Measurements from ENCODE around the gene RNF144A.
"Not testable (repeated sequence)": the region's sequence is repeated elsewhere in the genome, so short reads cannot be mapped to it uniquely, and the experiment has no call there.

RNF144A gene

DNA sequence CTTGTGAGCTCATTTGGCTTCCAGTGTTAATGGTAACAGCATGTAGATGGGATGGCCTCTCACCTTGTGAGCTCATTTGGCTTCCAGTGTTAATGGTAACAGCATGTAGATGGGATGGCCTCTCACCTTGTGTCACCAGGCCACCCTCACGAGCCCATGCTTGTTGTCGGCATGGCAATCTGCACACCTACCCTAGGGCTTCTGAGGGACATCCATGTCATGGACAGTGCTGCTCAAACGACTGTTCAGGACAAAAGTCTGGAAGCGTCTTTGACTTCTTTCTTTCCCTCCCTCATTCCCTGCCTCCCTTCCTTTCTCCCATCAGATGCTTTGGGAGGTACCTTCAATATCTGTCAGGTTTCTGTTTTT lies 18.4 kb downstream of the RNF144A start:
- not testable (repeated sequence) for H2BK12ac ChIP-seq (ENCODE audit: low read length)

DNA sequence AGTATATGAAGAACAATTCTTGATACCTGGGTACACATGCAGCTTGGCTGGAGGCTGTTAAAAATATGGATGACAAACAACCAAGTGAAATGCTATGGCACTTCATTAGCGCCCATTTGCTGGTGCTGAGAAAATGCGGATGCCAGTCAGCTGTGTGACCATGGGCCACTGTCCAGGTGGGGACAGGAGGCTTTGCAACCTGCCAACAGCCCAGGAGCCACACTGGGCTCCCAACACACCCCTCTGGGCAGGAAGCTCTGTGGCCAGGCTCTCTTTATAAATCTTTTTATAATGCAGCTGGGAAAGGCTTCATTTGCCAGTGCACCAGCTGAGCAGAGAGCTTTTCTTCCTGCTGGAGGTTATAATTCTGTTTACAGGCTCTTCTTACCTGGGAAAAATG lies 19.9 kb downstream of the RNF144A start:
- no peak for DNase-seq
- Histone ChIP-seq H3K79me2 (ENCODE audit: control insufficient read depth, insufficient read depth, low read length, poor library complexity) (no peaks in the 10 kb centered on the region), H2AK5ac (ENCODE audit: low read length) (no peak overlapping the region), H3K14ac (ENCODE audit: low read length) (no peak overlapping the region), H3K4me1 (ENCODE audit: control insufficient read depth in 1 of 2, insufficient read depth in 2 of 2, low read length in 2 of 2) (no peaks in the 10 kb centered on the region), H2BK12ac (ENCODE audit: low read length) (no peak overlapping the region), H4K12ac (ENCODE audit: low read depth, low read length) (no peak overlapping the region), H3K9ac (ENCODE audit: low read length) (no peak overlapping the region), H2BK5ac (ENCODE audit: low read depth, low read length, poor library complexity) (no peak overlapping the region), H2AFZ (ENCODE audit: insufficient read depth, low read length, poor library complexity) (no peak overlapping the region), H3K36me3 (ENCODE audit: control insufficient read depth in 1 of 2, insufficient read depth in 2 of 2, low read length in 2 of 2) (peaks cover 3 to 5% of the 10 kb centered on the region in 2 experiments), H3K18ac (ENCODE audit: low read length) (no peak overlapping the region), H3K27me3 (ENCODE audit: insufficient read depth, low read length) (no peaks in the 10 kb centered on the region), H4K91ac (ENCODE audit: low read depth, low read length) (no peak overlapping the region), H2BK120ac (ENCODE audit: insufficient read depth, low read length, poor library complexity) (no peak overlapping the region), H3K4ac (ENCODE audit: low read depth, low read length) (no peak overlapping the region), H3K4me3 (ENCODE audit: low read depth, low read length) (no peak overlapping the region), H3K4me2 (ENCODE audit: low read length) (no peak overlapping the region), H3K23ac (ENCODE audit: low read length) (no peak overlapping the region), H3K79me1 (ENCODE audit: low read length) (no peaks in the 10 kb centered on the region), H4K8ac (ENCODE audit: low read depth, low read length) (no peak overlapping the region), H3K9me3 (ENCODE audit: insufficient read depth, low read depth, low read length) (no peaks in the 10 kb centered on the region), H3K27ac (ENCODE audit: low read depth, low read length) (no peak overlapping the region)
- WGBS (ENCODE audit: extremely low coverage, insufficient coverage, insufficient read length), result no CpG with 5 or more reads among the region's 2 CpGs

More for the DNA sequence above, 18.4 kb downstream of the RNF144A start:
- H3K14ac ChIP-seq (ENCODE audit: low read length); H3K27me3 ChIP-seq (ENCODE audit: insufficient read depth, low read length); H3K79me1 ChIP-seq (ENCODE audit: low read length); H3K4ac ChIP-seq (ENCODE audit: low read depth, low read length); H2BK5ac ChIP-seq (ENCODE audit: low read depth, low read length, poor library complexity); H3K18ac ChIP-seq (ENCODE audit: low read length); H4K12ac ChIP-seq (ENCODE audit: low read depth, low read length); H3K23ac ChIP-seq (ENCODE audit: low read length); H3K4me1 ChIP-seq (ENCODE audit: control insufficient read depth in 1 of 2, insufficient read depth in 2 of 2, low read length in 2 of 2); H3K36me3 ChIP-seq (ENCODE audit: control insufficient read depth in 1 of 2, insufficient read depth in 2 of 2, low read length in 2 of 2); H3K9ac ChIP-seq (ENCODE audit: low read length); H3K79me2 ChIP-seq (ENCODE audit: control insufficient read depth, insufficient read depth, low read length, poor library complexity); H3K4me2 ChIP-seq (ENCODE audit: low read length); DNase-seq; H4K8ac ChIP-seq (ENCODE audit: low read depth, low read length); H2BK120ac ChIP-seq (ENCODE audit: insufficient read depth, low read length, poor library complexity); H3K4me3 ChIP-seq (ENCODE audit: low read depth, low read length); H3K9me3 ChIP-seq (ENCODE audit: insufficient read depth, low read depth, low read length); H2AK5ac ChIP-seq (ENCODE audit: low read length); H4K91ac ChIP-seq (ENCODE audit: low read depth, low read length); H2AFZ ChIP-seq (ENCODE audit: insufficient read depth, low read length, poor library complexity); H3K27ac ChIP-seq (ENCODE audit: low read depth, low read length): not testable (repeated sequence)
- no CpG with 5 or more reads among the region's 4 CpGs for WGBS (ENCODE audit: extremely low coverage, insufficient coverage, insufficient read length)

DNA sequence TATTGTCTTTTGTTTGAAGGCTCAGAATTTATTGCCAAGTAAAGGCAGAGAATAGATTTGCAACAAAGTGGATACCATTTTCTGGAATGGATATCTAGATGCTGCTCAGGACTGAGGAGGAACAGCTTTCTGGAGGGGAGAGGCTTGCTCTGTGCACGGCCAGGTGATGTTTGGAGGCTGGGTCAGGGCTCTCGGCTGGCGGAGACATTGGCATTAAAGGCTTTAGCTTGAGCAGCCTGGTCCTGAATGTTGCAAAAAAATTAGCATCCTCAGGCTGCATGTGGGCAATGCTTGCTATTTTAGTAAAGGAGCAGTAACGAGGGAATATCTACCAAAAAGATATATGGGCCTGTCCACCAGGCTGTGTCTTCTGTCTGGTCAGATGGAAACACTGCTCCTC lies 20.4 kb downstream of the RNF144A start:
- H3K23ac ChIP-seq (ENCODE audit: low read length), result no peak overlapping the region
- no peaks in the 10 kb centered on the region for H3K79me1 ChIP-seq (ENCODE audit: low read length)

DNA sequence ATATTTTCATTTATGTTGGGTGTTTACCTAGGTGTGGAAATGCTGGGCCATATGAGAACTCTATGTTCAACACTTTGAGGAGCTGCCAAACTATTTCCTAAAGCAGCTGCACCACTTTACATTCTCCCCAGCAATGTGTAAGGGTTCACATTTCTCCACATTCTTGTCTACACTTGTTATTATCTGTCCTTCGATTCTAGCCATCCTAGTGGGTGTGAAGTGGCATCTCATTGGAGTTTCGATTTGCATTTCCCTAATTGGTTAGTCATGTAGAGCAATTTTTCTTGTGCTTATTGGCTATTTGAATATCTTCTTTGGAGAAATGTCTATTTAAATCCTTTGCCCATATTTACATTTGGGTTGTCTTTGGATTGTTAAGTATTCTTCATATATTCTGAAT lies 21.9 kb downstream of the RNF144A start:
- WGBS (ENCODE audit: extremely low coverage, insufficient coverage, insufficient read length), result no CpG with 5 or more reads among the region's 2 CpGs
- H4K8ac ChIP-seq (ENCODE audit: low read depth, low read length), result no peak overlapping the region
- no peak for DNase-seq
- no peak overlapping the region for H2BK120ac ChIP-seq (ENCODE audit: insufficient read depth, low read length, poor library complexity)
- no peak overlapping the region for H3K23ac ChIP-seq (ENCODE audit: low read length)
- no peak overlapping the region for H3K4me3 ChIP-seq (ENCODE audit: low read depth, low read length)
- H3K79me1 ChIP-seq (ENCODE audit: low read length), result no peaks in the 10 kb centered on the region
- H3K9ac ChIP-seq (ENCODE audit: low read length), result no peak overlapping the region
- no peak overlapping the region for H3K4me2 ChIP-seq (ENCODE audit: low read length)
- H2AK5ac ChIP-seq (ENCODE audit: low read length), result no peak overlapping the region
- H4K12ac ChIP-seq (ENCODE audit: low read depth, low read length), result no peak overlapping the region
- H3K14ac ChIP-seq (ENCODE audit: low read length), result no peak overlapping the region
- H2BK5ac ChIP-seq (ENCODE audit: low read depth, low read length, poor library complexity), result no peak overlapping the region
- H4K91ac ChIP-seq (ENCODE audit: low read depth, low read length), result no peak overlapping the region
- peaks cover 3 to 9% of the 10 kb centered on the region in 2 experiments for H3K36me3 ChIP-seq (ENCODE audit: control insufficient read depth in 1 of 2, insufficient read depth in 2 of 2, low read length in 2 of 2)
- H2AFZ ChIP-seq (ENCODE audit: insufficient read depth, low read length, poor library complexity), result no peak overlapping the region
- H3K18ac ChIP-seq (ENCODE audit: low read length), result no peak overlapping the region
- no peak overlapping the region for H3K4ac ChIP-seq (ENCODE audit: low read depth, low read length)
- H2BK12ac ChIP-seq (ENCODE audit: low read length), result no peak overlapping the region
- no peaks in the 10 kb centered on the region for H3K79me2 ChIP-seq (ENCODE audit: control insufficient read depth, insufficient read depth, low read length, poor library complexity)
- H3K4me1 ChIP-seq (ENCODE audit: control insufficient read depth in 1 of 2, insufficient read depth in 2 of 2, low read length in 2 of 2), result no peaks in the 10 kb centered on the region
- H3K27me3 ChIP-seq (ENCODE audit: insufficient read depth, low read length), result no peaks in the 10 kb centered on the region
- H3K27ac ChIP-seq (ENCODE audit: low read depth, low read length), result no peak overlapping the region
- no peaks in the 10 kb centered on the region for H3K9me3 ChIP-seq (ENCODE audit: insufficient read depth, low read depth, low read length)

More for the DNA sequence above, 20.4 kb downstream of the RNF144A start:
- Histone ChIP-seq H3K4me2 (ENCODE audit: low read length) (no peak overlapping the region), H4K91ac (ENCODE audit: low read depth, low read length) (no peak overlapping the region), H2AFZ (ENCODE audit: insufficient read depth, low read length, poor library complexity) (no peak overlapping the region), H2BK12ac (ENCODE audit: low read length) (no peak overlapping the region), H3K4me3 (ENCODE audit: low read depth, low read length) (no peak overlapping the region), H3K9ac (ENCODE audit: low read length) (no peak overlapping the region), H3K14ac (ENCODE audit: low read length) (no peak overlapping the region), H2BK5ac (ENCODE audit: low read depth, low read length, poor library complexity) (no peak overlapping the region), H3K36me3 (ENCODE audit: control insufficient read depth in 1 of 2, insufficient read depth in 2 of 2, low read length in 2 of 2) (peaks cover 3 to 5% of the 10 kb centered on the region in 2 experiments), H3K18ac (ENCODE audit: low read length) (no peak overlapping the region), H3K4me1 (ENCODE audit: control insufficient read depth in 1 of 2, insufficient read depth in 2 of 2, low read length in 2 of 2) (no peaks in the 10 kb centered on the region), H2AK5ac (ENCODE audit: low read length) (no peak overlapping the region), H3K79me2 (ENCODE audit: control insufficient read depth, insufficient read depth, low read length, poor library complexity) (no peaks in the 10 kb centered on the region), H4K12ac (ENCODE audit: low read depth, low read length) (no peak overlapping the region), H3K9me3 (ENCODE audit: insufficient read depth, low read depth, low read length) (no peaks in the 10 kb centered on the region), H3K27me3 (ENCODE audit: insufficient read depth, low read length) (no peaks in the 10 kb centered on the region), H4K8ac (ENCODE audit: low read depth, low read length) (no peak overlapping the region), H2BK120ac (ENCODE audit: insufficient read depth, low read length, poor library complexity) (no peak overlapping the region), H3K27ac (ENCODE audit: low read depth, low read length) (no peak overlapping the region), H3K4ac (ENCODE audit: low read depth, low read length) (no peak overlapping the region)
- WGBS (ENCODE audit: extremely low coverage, insufficient coverage, insufficient read length), result no CpG with 5 or more reads among the region's 4 CpGs
- DNase-seq, result no peak
